Gastrocnemius medialis (tissue), 4 donors: ENCODE data around the gene TMEM53. TPM values are rescaled to one million over a fixed set of nuclear protein-coding genes. Genes with fewer than 3 reads are reported as not detected.

Experiments
- ATAC-seq, 2 donors: fragments of 150-250 bp; one replicate each; pipeline ENCODE4 v1.9.1; 2016
- DNase-seq, 2 donors: peaks; one replicate each; pipeline ENCODE4 v3.0.0-alpha.2; 2019
- H3K27ac ChIP-seq, 4 donors: fragments of 200-600 bp; sonication (generic); 1 replicate in 1 of 4; 2 replicates in 3 of 4; pipeline ENCODE4 v1.5.1; 2016 to 2018; ENCODE audit warnings: mild to moderate bottlenecking in 2 of 4, moderate library complexity in 1 of 4
- H3K27me3 ChIP-seq, 3 donors: fragments of 200-600 bp; sonication (generic) in 2 of 3; 1 replicate in 1 of 3; 2 replicates in 2 of 3; pipeline versions ENCODE4 v1.5.1 to v1.6.0; 2016 to 2019; ENCODE audit warnings: mild to moderate bottlenecking in 1 of 3, moderate library complexity in 1 of 3
- H3K36me3 ChIP-seq, 2 donors: fragments of 200-600 bp; sonication (generic) in 1 of 2; one replicate each; pipeline ENCODE4 v1.5.1; 2017 to 2018
- H3K4me1 ChIP-seq, 2 donors: fragments of 200-600 bp; sonication (generic) in 1 of 2; one replicate each; pipeline ENCODE4 v1.5.1; 2016 to 2017; ENCODE audit warnings: mild to moderate bottlenecking in 2 of 2
- H3K4me3 ChIP-seq, 4 donors: fragments of 200-600 bp; sonication (generic) in 3 of 4; 1 replicate in 1 of 4; 2 replicates in 3 of 4; pipeline ENCODE4 v1.5.1; 2016 to 2019; ENCODE audit warnings: mild to moderate bottlenecking in 2 of 4
- H3K9me3 ChIP-seq, 3 donors: fragments of 200-600 bp; sonication (generic) in 2 of 3; 1 replicate in 1 of 3; 2 replicates in 2 of 3; pipeline ENCODE4 v1.5.1; 2016 to 2019
- CTCF ChIP-seq, 5 experiments: fragments of 450-650 bp in 3 of 5; fragments of 200-600 bp in 2 of 5; sonication (generic) in 2 of 5; IDR thresholded peaks in 4 of 5; conservative IDR thresholded peaks in 1 of 5; 1 replicate in 4 of 5; 2 replicates in 1 of 5; pipeline ENCODE4 v1.5.1; 2016 to 2019; ENCODE audit warnings: antibody characterized with exemption in 5 of 5, mild to moderate bottlenecking in 3 of 5, moderate library complexity in 3 of 5
- POLR2A ChIP-seq, 2 donors: fragments of 450-650 bp; IDR thresholded peaks; one replicate each; pipeline ENCODE4 v1.6.1; 2017; ENCODE audit warnings: antibody characterized with exemption in 2 of 2, mild to moderate bottlenecking in 2 of 2, moderate library complexity in 2 of 2
- in situ Hi-C, 4 donors: fragments of 200-750 bp; cut with MboI; loops; one replicate each; pipeline versions ENCODE4 v1.15.0 to v1.8.0; 2017; ENCODE audit warnings: low sequenced_read_pairs in 4 of 4
- intact Hi-C: fragments of 100-400 bp; cut with DNase I; formaldehyde crosslinking; loops from one replicate; pipeline ENCODE4 v1.15.1; 2023; ENCODE audit warnings: low total_unique reads
- total RNA-seq, 4 donors: library from RNA; depleted of rRNA; stranded (reverse); fragments of >200 nt; gene quantifications; one replicate each; pipeline versions ENCODE4 v1.1.0 to v1.2.3, GENCODE V29; 2016

TMEM53 gene
- total RNA-seq, 4 donors from 2014 or later, result 2.6 to 5.9 (median 4.2) TPM

GRCh38 chr1:44636688-44637598 is 37.3 kb downstream of the TMEM53 start:
- H3K4me1 ChIP-seq, result peaks cover 79 to 88% of the 10 kb centered on the region in 2 donors
- ATAC-seq (peak; percentile 55 to 64), DNase-seq (peak; percentile 40 to 76)
- H3K4me3 ChIP-seq, result no peak overlapping the region
- no peaks in the 10 kb centered on the region for H3K9me3 ChIP-seq
- H3K27me3 ChIP-seq, result no peaks in the 10 kb centered on the region
- peaks cover 0 to 70% of the 10 kb centered on the region in 2 donors for H3K36me3 ChIP-seq
- intact Hi-C loops (no loop called here), in situ Hi-C loops (no loop called here)
- no peak for TF ChIP-seq CTCF (IDR thresholded peaks at IDR 0.05 in 4 of 5, conservative IDR thresholded peaks at IDR 0.05 in 1 of 5)
- peak in 1 of 2 donors; percentile 34 for TF ChIP-seq POLR2A (IDR thresholded peaks at IDR 0.05)
- H3K27ac ChIP-seq, result peak overlapping the region; percentile 70 to 82 (median 76)

- Histone ChIP-seq H3K36me3 (peaks cover 0 to 62% of the 10 kb centered on the region in 2 donors), H3K4me1 (peaks cover 73 to 80% of the 10 kb centered on the region in 2 donors), H3K27me3 (no peaks in the 10 kb centered on the region), H3K4me3 (no peak overlapping the region), H3K9me3 (no peaks in the 10 kb centered on the region), H3K27ac (peak overlapping the region; percentile 70 to 82 (median 76))
- TF ChIP-seq POLR2A (IDR thresholded peaks at IDR 0.05) (no peak), CTCF (IDR thresholded peaks at IDR 0.05 in 4 of 5, conservative IDR thresholded peaks at IDR 0.05 in 1 of 5) (no peak)
- ATAC-seq (no peak), DNase-seq (no peak)
- intact Hi-C loops, result no loop called here
- in situ Hi-C loops, result no loop called here
These were observed 38.1 kb downstream of the TMEM53 start for GRCh38 chr1:44636083-44636687.

- Histone ChIP-seq H3K4me3 (no peak overlapping the region), H3K36me3 (peaks cover 0 to 57% of the 10 kb centered on the region in 2 donors), H3K4me1 (peaks cover 67 to 73% of the 10 kb centered on the region in 2 donors), H3K27ac (peak overlapping the region in 1 of 4 donors; percentile 70), H3K9me3 (no peaks in the 10 kb centered on the region), H3K27me3 (no peaks in the 10 kb centered on the region)
- ATAC-seq (no peak), DNase-seq (no peak)
- no peak for TF ChIP-seq CTCF (IDR thresholded peaks at IDR 0.05 in 4 of 5, conservative IDR thresholded peaks at IDR 0.05 in 1 of 5)
- intact Hi-C loops, result no loop called here
- in situ Hi-C loops, result no loop called here
These were observed 38.8 kb downstream of the TMEM53 start for GRCh38 chr1:44635439-44635838.

- intact Hi-C loops (loop anchor here (5.0 kb wide), 2 partner anchors 38 to 98 kb away; partner anchors contain the start of genes ARMH1, RNU5D-1 and TMEM53), in situ Hi-C loops (no loop called here)
- Histone ChIP-seq H3K27me3 (no peaks in the 10 kb centered on the region), H3K9me3 (no peaks in the 10 kb centered on the region), H3K36me3 (peaks cover 0 to 55% of the 10 kb centered on the region in 2 donors), H3K4me1 (peaks cover 60 to 66% of the 10 kb centered on the region in 2 donors), H3K27ac (no peak overlapping the region), H3K4me3 (no peak overlapping the region)
- TF ChIP-seq POLR2A (IDR thresholded peaks at IDR 0.05) (no peak), CTCF (IDR thresholded peaks at IDR 0.05 in 4 of 5, conservative IDR thresholded peaks at IDR 0.05 in 1 of 5) (no peak)
- no peak for ATAC-seq
- no peak for DNase-seq
These were observed 39.6 kb downstream of the TMEM53 start for GRCh38 chr1:44634606-44635189.
